HepG2 (cell line): Measurements from ENCODE around the gene AGBL2. TPM values are rescaled to one million over a fixed set of nuclear protein-coding genes. Genes with fewer than 3 reads are reported as not detected.

ENCODE experiments used
- AFF4 ChIP-seq: sonication (generic); formaldehyde crosslinking; IDR thresholded peaks from 2 replicates; pipeline ENCODE4 v1.4.0; 2020; ENCODE audit warnings: missing genetic modification reagents
- ASH2L ChIP-seq: fragments of 300-600, 200-600 bp; sonication (generic); IDR thresholded peaks from 2 replicates; pipeline ENCODE4 v1.7.0; 2017; ENCODE audit warnings: low read depth, mild to moderate bottlenecking, moderate library complexity, mixed read lengths, low read length; ENCODE audit not compliant: insufficient read length
- E2F1 ChIP-seq: sonication (generic); formaldehyde crosslinking; IDR thresholded peaks from 2 replicates; pipeline ENCODE4 v1.5.0; 2020; ENCODE audit warnings: missing genetic modification reagents
- FOXC1 ChIP-seq: sonication (generic); formaldehyde crosslinking; IDR thresholded peaks from 2 replicates; pipeline ENCODE4 v1.8.0; 2022; ENCODE audit warnings: mild to moderate bottlenecking, missing genetic modification reagents, borderline replicate concordance
- HNRNPK ChIP-seq: fragments of 200-400 bp; formaldehyde crosslinking; IDR thresholded peaks from 2 replicates; pipeline ENCODE4 v1.6.1; 2018; ENCODE audit warnings: low read length, low read depth, moderate library complexity, mild to moderate bottlenecking; ENCODE audit not compliant: poor library complexity, severe bottlenecking
- IKZF4 ChIP-seq: sonication (generic); formaldehyde crosslinking; IDR thresholded peaks from 2 replicates; pipeline ENCODE4 v1.5.1; 2020; ENCODE audit warnings: borderline replicate concordance, mild to moderate bottlenecking, low read depth, missing genetic modification reagents; ENCODE audit errors: not compliant biosample characterization
- TRAFD1 ChIP-seq: sonication (generic); formaldehyde crosslinking; IDR thresholded peaks from 2 replicates; pipeline ENCODE4 v1.5.1; 2020; ENCODE audit warnings: missing genetic modification reagents, mild to moderate bottlenecking, borderline replicate concordance
- ZBTB43 ChIP-seq: sonication (generic); formaldehyde crosslinking; conservative IDR thresholded peaks from 2 replicates; pipeline ENCODE4 v1.4.0; 2020; ENCODE audit warnings: missing genetic modification reagents
- ZBTB49 ChIP-seq: sonication (generic); formaldehyde crosslinking; IDR thresholded peaks from 2 replicates; pipeline ENCODE4 v1.4.0; 2020; ENCODE audit warnings: missing genetic modification reagents, borderline replicate concordance
- ZC3H13 ChIP-seq: sonication (generic); formaldehyde crosslinking; IDR thresholded peaks from 2 replicates; pipeline ENCODE4 v1.8.1; 2023; ENCODE audit warnings: mild to moderate bottlenecking, missing genetic modification reagents, moderate library complexity
- ZNF124 ChIP-seq: sonication (generic); formaldehyde crosslinking; IDR thresholded peaks from 2 replicates; pipeline ENCODE4 v1.4.0; 2020; ENCODE audit warnings: missing genetic modification reagents
- ZNF260 ChIP-seq: sonication (generic); formaldehyde crosslinking; IDR thresholded peaks from 2 replicates; pipeline ENCODE4 v1.4.0; 2020; ENCODE audit warnings: missing genetic modification reagents, low read depth, mild to moderate bottlenecking, borderline replicate concordance
- ZXDC ChIP-seq: sonication (generic); formaldehyde crosslinking; IDR thresholded peaks from 2 replicates; pipeline ENCODE4 v1.5.0; 2020; ENCODE audit warnings: mild to moderate bottlenecking, missing genetic modification reagents
- polyA plus RNA-seq, 8 experiments: library from polyadenylated mRNA; depleted of rRNA in 3 of 8; stranded (reverse) in 7 of 8; unstranded in 1 of 8; fragments of >200 nt; fragmentation: Illumina TruSeq in 4 of 8; extraction: Trizol in 4 of 8; gene quantifications; 2 replicates each; pipeline versions ENCODE4 v1.2.1 to v1.2.3, GENCODE V29; 2011 to 2016; ENCODE audit warnings: low read depth in 4 of 8, missing spikeins in 1 of 8, mixed read lengths in 1 of 8; ENCODE audit not compliant: insufficient read depth in 1 of 8
- total RNA-seq, 5 experiments: library from RNA; depleted of rRNA; stranded (reverse); fragments of >200 nt; fragmentation: Illumina TruSeq; extraction: Trizol; gene quantifications; 2 replicates each; pipeline ENCODE4 v1.2.3, GENCODE V29; 2016; ENCODE audit warnings: low read depth in 1 of 5

AGBL2 gene
- total and polyA plus RNA-seq, 2 of the 13 experiments (the other 11 are each of a cell fraction or from before 2014, with no cell fraction given) = 1.6 to 5.7 TPM

GRCh38 chr11:47642099-47642855 lies 72.9 kb downstream of the AGBL2 start, which contains the start of gene MTCH2 (continued):
- no peak for TF ChIP-seq TRAFD1 (CRISPR knock-in tag)
- no peak; the same call in 1 of the 2 replicates for TF ChIP-seq ZNF124 (CRISPR knock-in tag)
- TF ChIP-seq ZC3H13 (CRISPR knock-in tag) = no peak
- TF ChIP-seq ZBTB49 = no peak
- TF ChIP-seq ZBTB43 (CRISPR knock-in tag) = peak; percentile 88
- TF ChIP-seq FOXC1 (CRISPR knock-in tag) = peak; percentile 97
- TF ChIP-seq ZXDC (CRISPR knock-in tag) = no peak; the same call in 1 of the 2 replicates
- peak; percentile 86 for TF ChIP-seq E2F1 (CRISPR knock-in tag)
- TF ChIP-seq IKZF4 (CRISPR knock-in tag) = peak; percentile 87
- TF ChIP-seq ASH2L = peak; percentile 93
- no peak for TF ChIP-seq HNRNPK
- no peak for TF ChIP-seq ZNF260
- TF ChIP-seq AFF4 (CRISPR knock-in tag) = peak; percentile 78
